Adrenal gland (tissue), 5 donors: ENCODE results near the gene FZR1.

Source experiments
- POLR2A ChIP-seq, 2 donors: fragments of 450-650 bp; IDR thresholded peaks; one replicate each; pipeline ENCODE4 v1.6.1; 2017; ENCODE audit warnings: antibody characterized with exemption in 2 of 2, mild to moderate bottlenecking in 2 of 2, moderate library complexity in 1 of 2
- TF ChIP-seq, protein P1 (sequence below), 6 experiments: fragments of 450-650 bp in 4 of 6; fragments of 200-600 bp in 2 of 6; sonication (generic) in 1 of 6; IDR thresholded peaks; 1 replicate in 5 of 6; 2 replicates in 1 of 6; pipeline versions ENCODE4 v1.5.1 to v1.8.0; 2016 to 2021; ENCODE audit warnings: antibody characterized with exemption in 6 of 6, mild to moderate bottlenecking in 2 of 6, moderate library complexity in 1 of 6
- donor health status: DM: no; HTN: no; CAD: no.

GRCh38 chr19:3505598-3506383 is at the start of gene FZR1:
- TF ChIP-seq, protein P1, sequence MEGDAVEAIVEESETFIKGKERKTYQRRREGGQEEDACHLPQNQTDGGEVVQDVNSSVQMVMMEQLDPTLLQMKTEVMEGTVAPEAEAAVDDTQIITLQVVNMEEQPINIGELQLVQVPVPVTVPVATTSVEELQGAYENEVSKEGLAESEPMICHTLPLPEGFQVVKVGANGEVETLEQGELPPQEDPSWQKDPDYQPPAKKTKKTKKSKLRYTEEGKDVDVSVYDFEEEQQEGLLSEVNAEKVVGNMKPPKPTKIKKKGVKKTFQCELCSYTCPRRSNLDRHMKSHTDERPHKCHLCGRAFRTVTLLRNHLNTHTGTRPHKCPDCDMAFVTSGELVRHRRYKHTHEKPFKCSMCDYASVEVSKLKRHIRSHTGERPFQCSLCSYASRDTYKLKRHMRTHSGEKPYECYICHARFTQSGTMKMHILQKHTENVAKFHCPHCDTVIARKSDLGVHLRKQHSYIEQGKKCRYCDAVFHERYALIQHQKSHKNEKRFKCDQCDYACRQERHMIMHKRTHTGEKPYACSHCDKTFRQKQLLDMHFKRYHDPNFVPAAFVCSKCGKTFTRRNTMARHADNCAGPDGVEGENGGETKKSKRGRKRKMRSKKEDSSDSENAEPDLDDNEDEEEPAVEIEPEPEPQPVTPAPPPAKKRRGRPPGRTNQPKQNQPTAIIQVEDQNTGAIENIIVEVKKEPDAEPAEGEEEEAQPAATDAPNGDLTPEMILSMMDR (IDR thresholded peaks at IDR 0.05): no peak
- peak in 1 of 2 donors; percentile 91 for TF ChIP-seq POLR2A (IDR thresholded peaks at IDR 0.05)
